ENCODE measurements around the gene PARL. TPM values are rescaled to one million over a fixed set of nuclear protein-coding genes. Genes with fewer than 3 reads are reported as not detected.

PARL gene
- total and polyA plus RNA-seq, 2 of the 8 experiments (the other 6 are each of a cell fraction or from before 2014, with no cell fraction given), result 62.7 to 85.0 TPM

DNA sequence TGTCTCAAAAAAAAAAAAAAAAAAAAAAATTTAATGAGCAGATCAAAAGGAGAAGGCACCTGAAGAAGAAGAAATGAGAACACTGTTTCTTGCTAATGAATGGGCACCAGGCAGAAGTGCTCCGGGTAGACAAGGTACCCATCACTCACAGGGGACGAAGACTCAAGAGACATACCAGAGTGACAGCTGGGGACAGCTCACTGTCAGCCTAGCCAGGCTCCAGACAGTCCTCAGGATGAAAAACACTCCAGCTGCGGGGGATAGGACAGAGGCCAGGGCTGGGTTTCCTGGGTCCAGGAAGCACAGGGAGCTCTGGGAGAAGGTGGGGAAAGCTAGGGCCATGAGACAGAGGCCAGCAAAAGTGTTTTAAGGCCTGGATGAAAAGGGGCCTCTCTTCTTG, 48.5 kb upstream of the PARL start:
- H3K23ac ChIP-seq (ENCODE audit: insufficient read length), result no peak overlapping the region
- H3K4me1 ChIP-seq (replicated peaks in 1 of 4; ENCODE audit: control insufficient read depth in 3 of 4, insufficient read depth in 4 of 4, low read length in 3 of 4), result no peaks in the 10 kb centered on the region
- H2BK5ac ChIP-seq (ENCODE audit: low read depth, low read length), result no peak overlapping the region
- no peak overlapping the region for H2BK20ac ChIP-seq (ENCODE audit: low read length)
- no peak overlapping the region for H3K9ac ChIP-seq (replicated peaks in 1 of 4; ENCODE audit: extremely low read depth in 1 of 4, low read depth in 3 of 4, low read length in 3 of 4)
- no peak overlapping the region for H4K5ac ChIP-seq (ENCODE audit: insufficient read length, low read depth, low read length)
- H3K56ac ChIP-seq (replicated peaks; ENCODE audit: insufficient read length, low read depth, low read length), result no peak overlapping the region
- H3K23me2 ChIP-seq (ENCODE audit: low read depth, low read length), result no peaks in the 10 kb centered on the region
- H3K79me1 ChIP-seq (ENCODE audit: low read depth, low read length), result no peaks in the 10 kb centered on the region
- H3K36me3 ChIP-seq (ENCODE audit: control insufficient read depth in 2 of 4, insufficient read depth in 4 of 4, low read length in 3 of 4), result peaks cover 0 to 22% (median 9%) of the 10 kb centered on the region in 4 experiments; a peak in 2 of 8 replicates
- no peak overlapping the region for H4K91ac ChIP-seq (replicated peaks; ENCODE audit: insufficient read length, low read length)
- peaks cover 0 to 2% of the 10 kb centered on the region in 2 experiments for H4K20me1 ChIP-seq (replicated peaks in 1 of 2; ENCODE audit: control insufficient read depth in 1 of 2, insufficient read depth in 2 of 2, low read length in 2 of 2)
- no peaks in the 10 kb centered on the region for H3K79me2 ChIP-seq (ENCODE audit: control insufficient read depth in 1 of 2, insufficient read depth in 2 of 2, low read length in 2 of 2)
- no peak for TF ChIP-seq HDAC2 (IDR thresholded peaks at IDR 0.05; ENCODE audit: borderline replicate concordance in 1 of 2, low read depth in 2 of 2, low read length in 2 of 2)
- no peak for TF ChIP-seq KDM4A (IDR thresholded peaks at IDR 0.05; ENCODE audit: low read depth, low read length, severe bottlenecking)
- no peak overlapping the region for H2BK12ac ChIP-seq (ENCODE audit: low read depth, low read length)
- FAIRE-seq (no peak), DNase-seq (ENCODE audit: low read depth in 1 of 2, low spot score in 2 of 2) (no peak)
- CTCF ChIA-PET (ENCODE audit: partially characterized antibody), result interaction anchor here (0.7 to 2.4 kb wide), 5 partner anchors 10 to 37 kb away, joined by 3 to 8 read pairs (median 6); no protein-coding TSS in a partner anchor
- no peak overlapping the region for H2AFZ ChIP-seq (ENCODE audit: low read length)
- H3K14ac ChIP-seq (ENCODE audit: insufficient read length), result no peak overlapping the region
- no peak overlapping the region for H3K27ac ChIP-seq (ENCODE audit: low read depth, low read length)
- no peak overlapping the region for H3K4me2 ChIP-seq (ENCODE audit: insufficient read depth in 1 of 2, low read depth in 2 of 2, low read length in 2 of 2)
- H4K8ac ChIP-seq (ENCODE audit: extremely low read depth, insufficient read depth, low read length), result 0 out of 2 replicates have a peak overlapping the region, but pooled peaks have one; percentile 25
- no peaks in the 10 kb centered on the region for H3K27me3 ChIP-seq (replicated peaks in 1 of 4; ENCODE audit: control insufficient read depth in 3 of 4, extremely low read depth in 1 of 4, insufficient read depth in 3 of 4, low read length in 3 of 4)
- H3K9me3 ChIP-seq (ENCODE audit: insufficient read depth in 2 of 2, low read depth in 1 of 2, low read length in 1 of 2), result no peaks in the 10 kb centered on the region
- POLR2A ChIA-PET (ENCODE audit: partially characterized antibody), result no interaction called here
- H2AK5ac ChIP-seq (ENCODE audit: low read depth, low read length), result no peak overlapping the region
- no peak overlapping the region for H2BK120ac ChIP-seq (replicated peaks; ENCODE audit: low read depth, low read length)
- 95% methylated on average over 3 of the region's 3 CpGs; no CpG with 5 or more reads in 1 of the 2 experiments for WGBS, 2 experiments (ENCODE audit: extremely low coverage in 1 of 2, insufficient coverage in 1 of 2, insufficient read length in 1 of 2, insufficient replicate concordance in 2 of 2, low coverage in 1 of 2, low lambda C conversion rate in 2 of 2, missing lambda C conversion rate in 1 of 2)
- H3K4me3 ChIP-seq (ENCODE audit: extremely low read depth in 1 of 4, insufficient read depth in 2 of 4, low read depth in 3 of 4, low read length in 4 of 4), result no peak overlapping the region
- no peak overlapping the region for H3K18ac ChIP-seq (ENCODE audit: extremely low read depth, low read length)
- H3K4ac ChIP-seq (replicated peaks; ENCODE audit: insufficient read length, low read depth, low read length), result no peak overlapping the region
- no peak overlapping the region for H2BK15ac ChIP-seq (ENCODE audit: low read length)

All from H1 (cell line).